Gastrocnemius medialis (tissue), 4 donors: ENCODE data around the gene SDCCAG8. TPM values are rescaled to one million over a fixed set of nuclear protein-coding genes. Genes with fewer than 3 reads are reported as not detected.

Experiments
- ATAC-seq, 2 donors: fragments of 150-250 bp; one replicate each; pipeline ENCODE4 v1.9.1; 2016
- DNase-seq, 2 donors: peaks; one replicate each; pipeline ENCODE4 v3.0.0-alpha.2; 2019
- H3K27ac ChIP-seq, 4 donors: fragments of 200-600 bp; sonication (generic); 1 replicate in 1 of 4; 2 replicates in 3 of 4; pipeline ENCODE4 v1.5.1; 2016 to 2018; ENCODE audit warnings: mild to moderate bottlenecking in 2 of 4, moderate library complexity in 1 of 4
- H3K27me3 ChIP-seq, 3 donors: fragments of 200-600 bp; sonication (generic) in 2 of 3; 1 replicate in 1 of 3; 2 replicates in 2 of 3; pipeline versions ENCODE4 v1.5.1 to v1.6.0; 2016 to 2019; ENCODE audit warnings: mild to moderate bottlenecking in 1 of 3, moderate library complexity in 1 of 3
- H3K36me3 ChIP-seq, 2 donors: fragments of 200-600 bp; sonication (generic) in 1 of 2; one replicate each; pipeline ENCODE4 v1.5.1; 2017 to 2018
- H3K4me1 ChIP-seq, 2 donors: fragments of 200-600 bp; sonication (generic) in 1 of 2; one replicate each; pipeline ENCODE4 v1.5.1; 2016 to 2017; ENCODE audit warnings: mild to moderate bottlenecking in 2 of 2
- H3K4me3 ChIP-seq, 4 donors: fragments of 200-600 bp; sonication (generic) in 3 of 4; 1 replicate in 1 of 4; 2 replicates in 3 of 4; pipeline ENCODE4 v1.5.1; 2016 to 2019; ENCODE audit warnings: mild to moderate bottlenecking in 2 of 4
- H3K9me3 ChIP-seq, 3 donors: fragments of 200-600 bp; sonication (generic) in 2 of 3; 1 replicate in 1 of 3; 2 replicates in 2 of 3; pipeline ENCODE4 v1.5.1; 2016 to 2019
- CTCF ChIP-seq, 5 experiments: fragments of 450-650 bp in 3 of 5; fragments of 200-600 bp in 2 of 5; sonication (generic) in 2 of 5; IDR thresholded peaks in 4 of 5; conservative IDR thresholded peaks in 1 of 5; 1 replicate in 4 of 5; 2 replicates in 1 of 5; pipeline ENCODE4 v1.5.1; 2016 to 2019; ENCODE audit warnings: antibody characterized with exemption in 5 of 5, mild to moderate bottlenecking in 3 of 5, moderate library complexity in 3 of 5
- POLR2A ChIP-seq, 2 donors: fragments of 450-650 bp; IDR thresholded peaks; one replicate each; pipeline ENCODE4 v1.6.1; 2017; ENCODE audit warnings: antibody characterized with exemption in 2 of 2, mild to moderate bottlenecking in 2 of 2, moderate library complexity in 2 of 2
- in situ Hi-C, 4 donors: fragments of 200-750 bp; cut with MboI; loops; one replicate each; pipeline versions ENCODE4 v1.15.0 to v1.8.0; 2017; ENCODE audit warnings: low sequenced_read_pairs in 4 of 4
- intact Hi-C: fragments of 100-400 bp; cut with DNase I; formaldehyde crosslinking; loops from one replicate; pipeline ENCODE4 v1.15.1; 2023; ENCODE audit warnings: low total_unique reads
- total RNA-seq, 4 donors: library from RNA; depleted of rRNA; stranded (reverse); fragments of >200 nt; gene quantifications; one replicate each; pipeline versions ENCODE4 v1.1.0 to v1.2.3, GENCODE V29; 2016

Gene SDCCAG8
- total RNA-seq, 4 donors from 2014 or later = 12.3 to 33.9 (median 26.1) TPM

GRCh38 chr1:243494741-243495431, 239.0 kb downstream of the SDCCAG8 start:
- intact Hi-C loops = no loop called here
- DNase-seq = no peak
- H3K36me3 ChIP-seq = no peaks in the 10 kb centered on the region
- peaks cover 8 to 13% of the 10 kb centered on the region in 2 donors for H3K4me1 ChIP-seq
- no peaks in the 10 kb centered on the region for H3K27me3 ChIP-seq
- no peak for ATAC-seq
- in situ Hi-C loops = no loop called here
- H3K4me3 ChIP-seq = no peak overlapping the region
- TF ChIP-seq CTCF (IDR thresholded peaks at IDR 0.05 in 4 of 5, conservative IDR thresholded peaks at IDR 0.05 in 1 of 5) = no peak
- no peak for TF ChIP-seq POLR2A (IDR thresholded peaks at IDR 0.05)
- peak overlapping the region; percentile 42 to 73 (median 66) for H3K27ac ChIP-seq
- H3K9me3 ChIP-seq = no peaks in the 10 kb centered on the region

DNA sequence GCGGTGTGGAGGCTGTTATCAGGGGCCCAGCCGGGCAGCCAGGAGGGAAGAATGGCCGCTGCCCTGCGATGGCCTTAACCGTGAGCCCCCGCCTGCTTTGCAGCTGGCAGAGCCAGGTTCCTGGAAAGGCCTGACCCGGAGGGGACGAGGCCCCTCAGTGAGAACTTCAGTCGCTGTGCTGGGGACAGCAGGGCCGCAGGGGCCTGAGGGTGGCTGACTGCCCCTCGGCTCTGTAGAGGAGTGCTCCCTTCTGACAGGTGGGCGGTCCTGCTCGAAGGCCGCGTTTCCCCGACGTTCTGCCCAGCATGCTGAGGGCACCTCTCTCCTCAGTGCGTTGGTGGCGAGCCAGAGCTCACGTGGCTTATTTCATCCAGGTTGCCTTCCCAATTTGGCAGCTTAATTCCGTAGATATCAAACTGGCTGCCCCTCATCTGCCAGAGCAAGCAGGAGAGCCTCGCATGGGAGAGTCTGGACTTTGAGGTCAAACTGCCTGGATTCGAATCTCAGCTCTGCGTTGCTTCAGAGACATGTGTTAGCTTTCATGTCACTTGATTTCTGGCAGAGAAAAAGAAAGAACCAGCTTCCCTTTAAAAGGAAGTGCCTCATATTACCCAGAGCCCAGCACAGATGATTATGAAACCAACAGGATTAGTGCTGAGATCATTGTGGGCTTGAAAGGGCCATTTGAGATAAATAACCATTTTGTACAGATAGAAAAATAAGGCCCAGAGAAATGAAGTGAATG, 239.8 kb downstream of the SDCCAG8 start:
- Histone ChIP-seq H3K9me3 (no peaks in the 10 kb centered on the region), H3K27ac (peak overlapping the region; percentile 42 to 73 (median 66)), H3K36me3 (no peaks in the 10 kb centered on the region), H3K4me3 (no peak overlapping the region), H3K27me3 (no peaks in the 10 kb centered on the region), H3K4me1 (peaks cover 8 to 13% of the 10 kb centered on the region in 2 donors)
- TF ChIP-seq CTCF (IDR thresholded peaks at IDR 0.05 in 4 of 5, conservative IDR thresholded peaks at IDR 0.05 in 1 of 5) = no peak
- TF ChIP-seq POLR2A (IDR thresholded peaks at IDR 0.05) = no peak
- DNase-seq (no peak), ATAC-seq (peak; percentile 68 to 85)
- in situ Hi-C loops = no loop called here
- intact Hi-C loops = no loop called here

DNA sequence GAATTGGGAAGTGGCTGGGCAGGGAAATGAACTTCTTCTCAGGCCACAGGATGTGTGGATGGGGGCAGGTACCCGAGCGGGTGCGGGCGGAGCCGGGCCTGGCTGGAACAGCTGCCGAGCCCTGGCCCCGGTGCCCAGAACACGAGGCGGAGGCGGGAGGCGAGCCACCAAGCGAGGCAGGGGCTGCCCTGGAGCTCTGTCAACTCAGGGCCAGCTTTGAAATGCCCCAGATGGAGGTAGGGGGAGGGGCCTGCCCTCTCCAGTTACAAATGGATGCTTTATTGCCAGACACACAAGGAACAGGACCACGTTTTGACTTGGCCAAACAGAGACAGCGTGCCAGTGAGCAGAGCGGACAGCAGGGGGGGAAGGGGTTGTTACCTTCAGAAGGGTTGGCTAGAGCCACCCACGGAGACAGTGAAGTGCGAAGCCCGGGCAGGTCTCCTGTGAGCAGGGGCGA, 240.4 kb downstream of the SDCCAG8 start:
- in situ Hi-C loops (no loop called here), intact Hi-C loops (no loop called here)
- no peaks in the 10 kb centered on the region for H3K9me3 ChIP-seq
- H3K4me3 ChIP-seq = no peak overlapping the region
- H3K27me3 ChIP-seq = no peaks in the 10 kb centered on the region
- peaks cover 8 to 13% of the 10 kb centered on the region in 2 donors for H3K4me1 ChIP-seq
- H3K36me3 ChIP-seq = peaks cover 0 to under 1% of the 10 kb centered on the region in 2 donors
- peak overlapping the region; percentile 42 to 73 (median 66) for H3K27ac ChIP-seq
- no peak for TF ChIP-seq CTCF (IDR thresholded peaks at IDR 0.05 in 4 of 5, conservative IDR thresholded peaks at IDR 0.05 in 1 of 5)
- no peak for TF ChIP-seq POLR2A (IDR thresholded peaks at IDR 0.05)
- ATAC-seq = peak; percentile 5 to 55
- DNase-seq = peak in 1 of 2 donors; percentile 38

GRCh38 chr1:243496806-243497205, 241.0 kb downstream of the SDCCAG8 start:
- ATAC-seq = no peak
- DNase-seq = no peak

More at GRCh38 chr1:243496806-243497205, 241.0 kb downstream of the SDCCAG8 start:
- intact Hi-C loops = no loop called here
- Histone ChIP-seq H3K4me1 (peaks cover 8 to 13% of the 10 kb centered on the region in 2 donors), H3K4me3 (no peak overlapping the region), H3K9me3 (no peaks in the 10 kb centered on the region), H3K27me3 (no peaks in the 10 kb centered on the region), H3K27ac (peak overlapping the region in 2 of 4 donors; percentile 69 to 73), H3K36me3 (peaks cover 0 to 4% of the 10 kb centered on the region in 2 donors)
- TF ChIP-seq CTCF (IDR thresholded peaks at IDR 0.05 in 4 of 5, conservative IDR thresholded peaks at IDR 0.05 in 1 of 5) (no peak), POLR2A (IDR thresholded peaks at IDR 0.05) (no peak)
- in situ Hi-C loops = no loop called here
